IMR-90 (cell line): Measurements from ENCODE around the gene DENND2D. TPM values are rescaled to one million over a fixed set of nuclear protein-coding genes. Genes with fewer than 3 reads are reported as not detected.

Experiments used
- ATAC-seq: fragments of 200-7000 bp; cut with Tn5 transposase; 2 replicates; pipeline ENCODE4 v1.9.1; 2020; ENCODE audit warnings: low read depth, mild to moderate bottlenecking, moderate library complexity
- BruUV-seq: library from RNA; stranded (reverse); fragments of 400-500 nt; replicated peaks from 2 replicates; lab custom pipeline; 2021; lab: Mats Ljungman, UMichigan
- CTCF ChIA-PET: fragments of 300-600 bp; formaldehyde crosslinking; extraction: SDS; loops from one replicate; lab custom pipeline; 2021; ENCODE audit warnings: antibody characterized with exemption; lab: Yijun Ruan, JAX
- POLR2A ChIA-PET: fragments of 300-600 bp; sonication (Branson Sonifier 250); formaldehyde crosslinking; loops from one replicate; lab custom pipeline; 2022; ENCODE audit warnings: antibody characterized with exemption; ENCODE audit not compliant: unreplicated experiment; lab: Charles Lee
- DNase-seq: peaks from one replicate; pipeline ENCODE4 v3.0.0; 2013
- H2AFZ ChIP-seq: replicated peaks from 2 replicates; pipeline ENCODE3; 2013; ENCODE audit warnings: low read length, mild to moderate bottlenecking; ENCODE audit not compliant: poor library complexity
- H2AK5ac ChIP-seq: 2 replicates; pipeline ENCODE4 v1.6.1; 2013; ENCODE audit warnings: low read depth, low read length, inconsistent platforms
- H2AK9ac ChIP-seq: replicated peaks from 2 replicates; pipeline ENCODE3; 2013; ENCODE audit warnings: mild to moderate bottlenecking, low read depth, low read length, moderate library complexity; ENCODE audit not compliant: poor library complexity
- H2BK120ac ChIP-seq: 2 replicates; pipeline ENCODE4 v1.6.1; 2013; ENCODE audit warnings: low read depth, low read length, inconsistent platforms
- H2BK15ac ChIP-seq: 3 replicates; pipeline ENCODE4 v1.6.1; 2013; ENCODE audit warnings: low read depth, low read length, inconsistent platforms
- H2BK20ac ChIP-seq: 2 replicates; pipeline ENCODE4 v1.6.1; 2013; ENCODE audit warnings: low read depth, mild to moderate bottlenecking, inconsistent platforms, low read length, moderate library complexity
- H2BK5ac ChIP-seq: 2 replicates; pipeline ENCODE4 v1.6.1; 2013; ENCODE audit warnings: mild to moderate bottlenecking, low read depth, low read length, inconsistent platforms; ENCODE audit not compliant: poor library complexity, severe bottlenecking
- H3K14ac ChIP-seq: replicated peaks from 2 replicates; pipeline ENCODE4 v1.6.1; 2013; ENCODE audit warnings: low read depth, low read length, inconsistent platforms
- H3K18ac ChIP-seq: 2 replicates; pipeline ENCODE4 v1.6.1; 2013; ENCODE audit warnings: low read depth, low read length, control low read depth
- H3K23ac ChIP-seq: 2 replicates; pipeline ENCODE4 v1.6.1; 2013; ENCODE audit warnings: low read depth, low read length, inconsistent platforms
- H3K27ac ChIP-seq: 2 replicates; pipeline ENCODE4 v1.5.1; 2013; ENCODE audit warnings: mild to moderate bottlenecking, control low read depth, low read length; ENCODE audit not compliant: insufficient read depth
- H3K27me3 ChIP-seq: 2 replicates; pipeline ENCODE4 v1.6.1; 2013; ENCODE audit warnings: low read length; ENCODE audit not compliant: control insufficient read depth, insufficient read depth
- H3K36me3 ChIP-seq: 2 replicates; pipeline ENCODE4 v1.6.1; 2013; ENCODE audit warnings: low read length, mixed read lengths; ENCODE audit not compliant: control insufficient read depth, insufficient read depth
- H3K4ac ChIP-seq: 2 replicates; pipeline ENCODE4 v1.6.1; 2013; ENCODE audit warnings: low read depth, low read length, inconsistent platforms
- H3K4me1 ChIP-seq: 2 replicates; pipeline ENCODE4 v1.6.1; 2013; ENCODE audit warnings: low read length, mixed read lengths; ENCODE audit not compliant: control insufficient read depth, insufficient read depth
- H3K4me2 ChIP-seq: 2 replicates; pipeline ENCODE4 v1.6.1; 2013; ENCODE audit warnings: low read depth, mild to moderate bottlenecking, control low read depth, low read length, moderate library complexity
- H3K4me3 ChIP-seq: 2 replicates; pipeline ENCODE4 v1.5.1; 2013; ENCODE audit warnings: low read depth, mild to moderate bottlenecking, control low read depth, low read length, moderate library complexity; ENCODE audit not compliant: insufficient read depth
- H3K56ac ChIP-seq: 2 replicates; pipeline ENCODE4 v1.6.1; 2013; ENCODE audit warnings: low read length, inconsistent platforms; ENCODE audit not compliant: insufficient read depth; ENCODE audit errors: extremely low read depth
- H3K79me1 ChIP-seq, 2 experiments: 2 replicates each; pipeline ENCODE4 v1.6.1; 2013; ENCODE audit warnings: low read length in 2 of 2, inconsistent platforms in 1 of 2, low read depth in 1 of 2
- H3K9ac ChIP-seq: 2 replicates; pipeline ENCODE4 v1.6.1; 2013; ENCODE audit warnings: low read depth, low read length, control low read depth
- H3K9me1 ChIP-seq: 2 replicates; pipeline ENCODE4 v1.6.1; 2013; ENCODE audit warnings: low read length, inconsistent platforms; ENCODE audit not compliant: insufficient read depth
- H3K9me3 ChIP-seq: 2 replicates; pipeline ENCODE4 v1.6.1; 2013; ENCODE audit warnings: low read length; ENCODE audit not compliant: control insufficient read depth, insufficient read depth
- H4K20me1 ChIP-seq: 2 replicates; pipeline ENCODE4 v1.6.1; 2013; ENCODE audit warnings: low read length, inconsistent platforms; ENCODE audit not compliant: insufficient read depth
- H4K5ac ChIP-seq: 2 replicates; pipeline ENCODE4 v1.6.1; 2013; ENCODE audit warnings: mild to moderate bottlenecking, low read depth, low read length, control low read depth
- H4K8ac ChIP-seq, 2 experiments: 2 replicates each; pipeline ENCODE4 v1.6.1; 2013; ENCODE audit warnings: low read depth in 2 of 2, low read length in 2 of 2, control low read depth in 1 of 2, inconsistent platforms in 1 of 2
- H4K91ac ChIP-seq: 2 replicates; pipeline ENCODE4 v1.6.1; 2013; ENCODE audit warnings: low read depth, low read length, inconsistent platforms; ENCODE audit not compliant: insufficient read depth
- CEBPB ChIP-seq: IDR thresholded peaks from 2 replicates; pipeline ENCODE4 v1.6.1; 2012; ENCODE audit warnings: low read depth, low read length, improper control_type of control experiment
- MAZ ChIP-seq: IDR thresholded peaks from 2 replicates; pipeline ENCODE4 v1.6.1; 2012; ENCODE audit warnings: low read depth, mild to moderate bottlenecking, low read length, improper control_type of control experiment, moderate library complexity, borderline replicate concordance
- NFE2L2 ChIP-seq: fragments of 150-350 bp; IDR thresholded peaks from 2 replicates; pipeline ENCODE4 v1.6.1; 2016; ENCODE audit warnings: low read depth, mild to moderate bottlenecking, low read length
- WGBS, 2 experiments: methylation state at CpG; one replicate each; pipeline versions ENCODE4 v1.1.5 to v1.1.7; 2013; ENCODE audit warnings: missing lambda C conversion rate in 2 of 2; ENCODE audit not compliant: insufficient read length in 1 of 2; ENCODE audit errors: extremely low coverage in 2 of 2; 5-methylcytosine and 5-hydroxymethylcytosine counted together
- dilution Hi-C: fragments of 300-500 bp; cut with HindIII; formaldehyde crosslinking; loops from one replicate; pipeline ENCODE4 v1.14.3; 2018; ENCODE audit warnings: low sequenced_read_pairs; ENCODE audit not compliant: unreplicated experiment
- in situ Hi-C: fragments of 300-500 bp; cut with MboI; formaldehyde crosslinking; loops from 3 replicates; pipeline ENCODE4 v1.14.3; 2019; ENCODE audit warnings: low sequenced_read_pairs, inconsistent platforms, mixed read lengths
- intact Hi-C: fragments of 100-400 bp; cut with micrococcal nuclease; formaldehyde crosslinking; loops from 2 replicates; pipeline ENCODE4 v1.10.0; 2022
- polyA plus RNA-seq, 3 experiments: library from polyadenylated mRNA; depleted of rRNA; stranded (reverse); fragments of >200 nt; gene quantifications; 2 replicates each; pipeline ENCODE4 v1.2.3, GENCODE V29; 2012; ENCODE audit warnings: low replicate concordance in 1 of 3
- total RNA-seq: library from RNA; depleted of rRNA; stranded (reverse); fragments of >200 nt; gene quantifications from 2 replicates; pipeline ENCODE4 v1.2.3, GENCODE V29; 2012
- TF ChIP-seq, protein P1 (sequence below): fragments of 150-350 bp; IDR thresholded peaks from 2 replicates; pipeline ENCODE4 v1.6.1; 2017; ENCODE audit warnings: mild to moderate bottlenecking, antibody characterized with exemption, low read length, low read depth

The DENND2D gene
- total and polyA plus RNA-seq, 2 of the 4 experiments (the other 2 are of a cell fraction), result 0.86 to 0.90 TPM

DNA sequence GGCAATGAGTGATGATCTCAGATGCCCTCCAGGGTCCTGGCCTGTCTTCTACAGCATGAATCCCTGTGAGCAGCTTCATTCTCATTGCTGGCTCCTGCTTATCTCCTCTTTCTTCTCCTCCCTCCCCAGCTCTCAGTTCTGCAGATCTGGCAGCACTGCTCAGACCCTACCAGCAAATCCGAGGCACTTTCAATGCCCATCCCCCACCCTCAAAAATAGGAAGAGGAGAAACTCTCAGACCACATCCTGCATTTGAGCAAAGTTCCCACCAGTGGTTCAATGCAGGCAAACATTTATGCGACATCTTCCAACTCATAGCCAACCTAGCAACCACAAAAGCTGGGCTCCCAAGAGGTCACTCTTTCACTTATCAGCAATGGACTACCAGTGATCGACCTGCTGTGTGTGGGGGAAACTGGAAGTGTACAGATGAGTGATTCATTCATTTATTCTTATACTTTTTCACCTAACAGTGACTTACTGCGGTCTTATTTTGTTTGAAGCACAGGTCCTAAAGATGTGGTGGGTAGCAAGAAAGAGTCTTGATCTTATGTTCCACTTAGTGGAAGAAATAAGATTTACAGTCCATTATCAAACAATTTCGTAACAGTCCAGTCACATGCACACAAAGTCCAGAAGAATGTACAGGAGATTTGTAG, 21.3 kb upstream of the DENND2D start:
- H3K18ac ChIP-seq, result no peak overlapping the region
- H4K91ac ChIP-seq, result no peak overlapping the region
- no peak overlapping the region for H3K14ac ChIP-seq
- H3K27me3 ChIP-seq, result no peaks in the 10 kb centered on the region
- in situ Hi-C loops, result loop anchor here (5.0 to 10.0 kb wide), 4 partner anchors 113 to 543 kb away; no protein-coding TSS in a partner anchor
- ChIA-PET POLR2A (no interaction called here), CTCF (interaction anchor here (0.8 to 2.0 kb wide), 3 partner anchors 112 to 216 kb away, joined by 3 to 5 read pairs (median 3); no protein-coding TSS in a partner anchor)
- H2AK5ac ChIP-seq, result no peak overlapping the region
- H3K9me1 ChIP-seq, result no peaks in the 10 kb centered on the region
- BruUV-seq, result no TSS peak
- peaks cover 5% of the 10 kb centered on the region for H3K4me1 ChIP-seq
- H3K9me3 ChIP-seq, result no peaks in the 10 kb centered on the region
- ATAC-seq (no peak), DNase-seq (peak; percentile 8)
- H3K27ac ChIP-seq, result no peak overlapping the region
- no peak overlapping the region for H4K8ac ChIP-seq
- H2BK120ac ChIP-seq, result no peak overlapping the region
- 0% methylated on average over 1 of the region's 5 CpGs; no CpG with 5 or more reads in 1 of the 2 experiments for WGBS, 2 experiments
- no peak overlapping the region for H3K56ac ChIP-seq
- no peak overlapping the region for H3K4me2 ChIP-seq
- no peak overlapping the region for H2AK9ac ChIP-seq
- H3K79me1 ChIP-seq, result no peaks in the 10 kb centered on the region
- TF ChIP-seq NFE2L2 (no peak), CEBPB (peak; percentile 28; the same call in 1 of the 2 replicates), MAZ (no peak)
- TF ChIP-seq, protein P1, sequence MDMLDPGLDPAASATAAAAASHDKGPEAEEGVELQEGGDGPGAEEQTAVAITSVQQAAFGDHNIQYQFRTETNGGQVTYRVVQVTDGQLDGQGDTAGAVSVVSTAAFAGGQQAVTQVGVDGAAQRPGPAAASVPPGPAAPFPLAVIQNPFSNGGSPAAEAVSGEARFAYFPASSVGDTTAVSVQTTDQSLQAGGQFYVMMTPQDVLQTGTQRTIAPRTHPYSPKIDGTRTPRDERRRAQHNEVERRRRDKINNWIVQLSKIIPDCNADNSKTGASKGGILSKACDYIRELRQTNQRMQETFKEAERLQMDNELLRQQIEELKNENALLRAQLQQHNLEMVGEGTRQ, result no peak
- no peak overlapping the region for H2BK5ac ChIP-seq
- H2AFZ ChIP-seq, result no peak overlapping the region
- no peak overlapping the region for H3K4ac ChIP-seq
- no peak overlapping the region for H3K9ac ChIP-seq
- no peak overlapping the region for H4K5ac ChIP-seq
- no peak overlapping the region for H2BK20ac ChIP-seq
- no peak overlapping the region for H3K23ac ChIP-seq
- no peaks in the 10 kb centered on the region for H3K36me3 ChIP-seq
- intact Hi-C loops, result loop anchor here (2.0 to 10.0 kb wide), 3 partner anchors 83 to 546 kb away; no protein-coding TSS in a partner anchor
- no peak overlapping the region for H3K4me3 ChIP-seq
- H2BK15ac ChIP-seq, result no peak overlapping the region
- dilution Hi-C loops, result no loop called here
- no peaks in the 10 kb centered on the region for H4K20me1 ChIP-seq
